IMR-90 (cell line): ENCODE data around the gene CFAP210. TPM values are rescaled to one million over a fixed set of nuclear protein-coding genes. Genes with fewer than 3 reads are reported as not detected.

Experiments used
- ATAC-seq: fragments of 200-7000 bp; cut with Tn5 transposase; 2 replicates; pipeline ENCODE4 v1.9.1; 2020; ENCODE audit warnings: low read depth, mild to moderate bottlenecking, moderate library complexity
- BruUV-seq: library from RNA; stranded (reverse); fragments of 400-500 nt; replicated peaks from 2 replicates; lab custom pipeline; 2021; lab: Mats Ljungman, UMichigan
- CTCF ChIA-PET: fragments of 300-600 bp; formaldehyde crosslinking; extraction: SDS; loops from one replicate; lab custom pipeline; 2021; ENCODE audit warnings: antibody characterized with exemption; lab: Yijun Ruan, JAX
- POLR2A ChIA-PET: fragments of 300-600 bp; sonication (Branson Sonifier 250); formaldehyde crosslinking; loops from one replicate; lab custom pipeline; 2022; ENCODE audit warnings: antibody characterized with exemption; ENCODE audit not compliant: unreplicated experiment; lab: Charles Lee
- DNase-seq: peaks from one replicate; pipeline ENCODE4 v3.0.0; 2013
- H2AFZ ChIP-seq: replicated peaks from 2 replicates; pipeline ENCODE3; 2013; ENCODE audit warnings: low read length, mild to moderate bottlenecking; ENCODE audit not compliant: poor library complexity
- H2AK5ac ChIP-seq: 2 replicates; pipeline ENCODE4 v1.6.1; 2013; ENCODE audit warnings: low read depth, low read length, inconsistent platforms
- H2AK9ac ChIP-seq: replicated peaks from 2 replicates; pipeline ENCODE3; 2013; ENCODE audit warnings: mild to moderate bottlenecking, low read depth, low read length, moderate library complexity; ENCODE audit not compliant: poor library complexity
- H2BK120ac ChIP-seq: 2 replicates; pipeline ENCODE4 v1.6.1; 2013; ENCODE audit warnings: low read depth, low read length, inconsistent platforms
- H2BK15ac ChIP-seq: 3 replicates; pipeline ENCODE4 v1.6.1; 2013; ENCODE audit warnings: low read depth, low read length, inconsistent platforms
- H2BK20ac ChIP-seq: 2 replicates; pipeline ENCODE4 v1.6.1; 2013; ENCODE audit warnings: low read depth, mild to moderate bottlenecking, inconsistent platforms, low read length, moderate library complexity
- H2BK5ac ChIP-seq: 2 replicates; pipeline ENCODE4 v1.6.1; 2013; ENCODE audit warnings: mild to moderate bottlenecking, low read depth, low read length, inconsistent platforms; ENCODE audit not compliant: poor library complexity, severe bottlenecking
- H3K14ac ChIP-seq: replicated peaks from 2 replicates; pipeline ENCODE4 v1.6.1; 2013; ENCODE audit warnings: low read depth, low read length, inconsistent platforms
- H3K18ac ChIP-seq: 2 replicates; pipeline ENCODE4 v1.6.1; 2013; ENCODE audit warnings: low read depth, low read length, control low read depth
- H3K23ac ChIP-seq: 2 replicates; pipeline ENCODE4 v1.6.1; 2013; ENCODE audit warnings: low read depth, low read length, inconsistent platforms
- H3K27ac ChIP-seq: 2 replicates; pipeline ENCODE4 v1.5.1; 2013; ENCODE audit warnings: mild to moderate bottlenecking, control low read depth, low read length; ENCODE audit not compliant: insufficient read depth
- H3K27me3 ChIP-seq: 2 replicates; pipeline ENCODE4 v1.6.1; 2013; ENCODE audit warnings: low read length; ENCODE audit not compliant: control insufficient read depth, insufficient read depth
- H3K36me3 ChIP-seq: 2 replicates; pipeline ENCODE4 v1.6.1; 2013; ENCODE audit warnings: low read length, mixed read lengths; ENCODE audit not compliant: control insufficient read depth, insufficient read depth
- H3K4ac ChIP-seq: 2 replicates; pipeline ENCODE4 v1.6.1; 2013; ENCODE audit warnings: low read depth, low read length, inconsistent platforms
- H3K4me1 ChIP-seq: 2 replicates; pipeline ENCODE4 v1.6.1; 2013; ENCODE audit warnings: low read length, mixed read lengths; ENCODE audit not compliant: control insufficient read depth, insufficient read depth
- H3K4me2 ChIP-seq: 2 replicates; pipeline ENCODE4 v1.6.1; 2013; ENCODE audit warnings: low read depth, mild to moderate bottlenecking, control low read depth, low read length, moderate library complexity
- H3K4me3 ChIP-seq: 2 replicates; pipeline ENCODE4 v1.5.1; 2013; ENCODE audit warnings: low read depth, mild to moderate bottlenecking, control low read depth, low read length, moderate library complexity; ENCODE audit not compliant: insufficient read depth
- H3K56ac ChIP-seq: 2 replicates; pipeline ENCODE4 v1.6.1; 2013; ENCODE audit warnings: low read length, inconsistent platforms; ENCODE audit not compliant: insufficient read depth; ENCODE audit errors: extremely low read depth
- H3K79me1 ChIP-seq, 2 experiments: 2 replicates each; pipeline ENCODE4 v1.6.1; 2013; ENCODE audit warnings: low read length in 2 of 2, inconsistent platforms in 1 of 2, low read depth in 1 of 2
- H3K9ac ChIP-seq: 2 replicates; pipeline ENCODE4 v1.6.1; 2013; ENCODE audit warnings: low read depth, low read length, control low read depth
- H3K9me1 ChIP-seq: 2 replicates; pipeline ENCODE4 v1.6.1; 2013; ENCODE audit warnings: low read length, inconsistent platforms; ENCODE audit not compliant: insufficient read depth
- H3K9me3 ChIP-seq: 2 replicates; pipeline ENCODE4 v1.6.1; 2013; ENCODE audit warnings: low read length; ENCODE audit not compliant: control insufficient read depth, insufficient read depth
- H4K20me1 ChIP-seq: 2 replicates; pipeline ENCODE4 v1.6.1; 2013; ENCODE audit warnings: low read length, inconsistent platforms; ENCODE audit not compliant: insufficient read depth
- H4K5ac ChIP-seq: 2 replicates; pipeline ENCODE4 v1.6.1; 2013; ENCODE audit warnings: mild to moderate bottlenecking, low read depth, low read length, control low read depth
- H4K8ac ChIP-seq, 2 experiments: 2 replicates each; pipeline ENCODE4 v1.6.1; 2013; ENCODE audit warnings: low read depth in 2 of 2, low read length in 2 of 2, control low read depth in 1 of 2, inconsistent platforms in 1 of 2
- H4K91ac ChIP-seq: 2 replicates; pipeline ENCODE4 v1.6.1; 2013; ENCODE audit warnings: low read depth, low read length, inconsistent platforms; ENCODE audit not compliant: insufficient read depth
- MAZ ChIP-seq: IDR thresholded peaks from 2 replicates; pipeline ENCODE4 v1.6.1; 2012; ENCODE audit warnings: low read depth, mild to moderate bottlenecking, low read length, improper control_type of control experiment, moderate library complexity, borderline replicate concordance
- WGBS, 2 experiments: methylation state at CpG; one replicate each; pipeline versions ENCODE4 v1.1.5 to v1.1.7; 2013; ENCODE audit warnings: missing lambda C conversion rate in 2 of 2; ENCODE audit not compliant: insufficient read length in 1 of 2; ENCODE audit errors: extremely low coverage in 2 of 2; 5-methylcytosine and 5-hydroxymethylcytosine counted together
- dilution Hi-C: fragments of 300-500 bp; cut with HindIII; formaldehyde crosslinking; loops from one replicate; pipeline ENCODE4 v1.14.3; 2018; ENCODE audit warnings: low sequenced_read_pairs; ENCODE audit not compliant: unreplicated experiment
- in situ Hi-C: fragments of 300-500 bp; cut with MboI; formaldehyde crosslinking; loops from 3 replicates; pipeline ENCODE4 v1.14.3; 2019; ENCODE audit warnings: low sequenced_read_pairs, inconsistent platforms, mixed read lengths
- intact Hi-C: fragments of 100-400 bp; cut with micrococcal nuclease; formaldehyde crosslinking; loops from 2 replicates; pipeline ENCODE4 v1.10.0; 2022
- polyA plus RNA-seq, 3 experiments: library from polyadenylated mRNA; depleted of rRNA; stranded (reverse); fragments of >200 nt; gene quantifications; 2 replicates each; pipeline ENCODE4 v1.2.3, GENCODE V29; 2012; ENCODE audit warnings: low replicate concordance in 1 of 3
- total RNA-seq: library from RNA; depleted of rRNA; stranded (reverse); fragments of >200 nt; gene quantifications from 2 replicates; pipeline ENCODE4 v1.2.3, GENCODE V29; 2012

Gene CFAP210
- total and polyA plus RNA-seq, 2 of the 4 experiments (the other 2 are of a cell fraction), result not detected

DNA sequence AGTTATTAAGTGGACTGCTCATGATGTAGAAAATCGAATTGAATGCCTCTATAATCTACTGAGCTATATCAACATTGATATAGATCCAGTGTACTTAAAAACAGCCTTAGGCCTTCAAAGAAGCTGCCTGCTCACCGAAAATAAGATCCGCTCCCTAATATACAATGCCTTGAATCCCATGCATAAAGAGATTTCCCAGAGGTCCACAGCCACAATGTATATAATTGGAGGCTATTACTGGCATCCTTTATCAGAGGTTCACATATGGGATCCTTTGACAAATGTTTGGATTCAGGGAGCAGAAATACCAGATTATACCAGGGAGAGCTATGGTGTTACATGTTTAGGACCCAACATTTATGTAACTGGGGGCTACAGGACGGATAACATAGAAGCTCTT is 41.4 kb upstream of the CFAP210 start:
- in situ Hi-C loops, result no loop called here
- no peak overlapping the region for H2BK120ac ChIP-seq
- DNase-seq (no peak), ATAC-seq (no peak)
- H3K4me3 ChIP-seq, result no peak overlapping the region
- H3K14ac ChIP-seq, result no peak overlapping the region
- H3K18ac ChIP-seq, result no peak overlapping the region
- H2AK9ac ChIP-seq, result no peak overlapping the region
- no peak overlapping the region for H3K4ac ChIP-seq
- no peak overlapping the region for H2BK5ac ChIP-seq
- H3K4me1 ChIP-seq, result no peaks in the 10 kb centered on the region
- no TSS peak for BruUV-seq
- POLR2A ChIA-PET, result no interaction called here
- H3K79me1 ChIP-seq, result peaks cover 0 to 4% of the 10 kb centered on the region in 2 experiments; a peak in 1 of 4 replicates
- dilution Hi-C loops, result no loop called here
- no peak overlapping the region for H3K4me2 ChIP-seq
- H3K27ac ChIP-seq, result no peak overlapping the region
- H3K56ac ChIP-seq, result no peak overlapping the region
- H2BK20ac ChIP-seq, result no peak overlapping the region
- no peak overlapping the region for H4K5ac ChIP-seq
- no peak overlapping the region for H2AK5ac ChIP-seq
- CTCF ChIA-PET, result no interaction called here
- H3K9ac ChIP-seq, result no peak overlapping the region
- TF ChIP-seq MAZ, result no peak
- H3K27me3 ChIP-seq, result peaks cover 5% of the 10 kb centered on the region
- intact Hi-C loops, result no loop called here
- H3K9me3 ChIP-seq, result no peaks in the 10 kb centered on the region
- WGBS, 2 experiments, result no CpG with 5 or more reads among the region's 4 CpGs
- no peaks in the 10 kb centered on the region for H4K20me1 ChIP-seq
- H3K9me1 ChIP-seq, result no peaks in the 10 kb centered on the region
- no peak overlapping the region for H4K8ac ChIP-seq
- no peak overlapping the region for H2BK15ac ChIP-seq
- H2AFZ ChIP-seq, result no peak overlapping the region
- H3K36me3 ChIP-seq, result 0 out of 2 replicates have a peak, but pooled peaks cover 2% of the 10 kb centered on the region
- H3K23ac ChIP-seq, result no peak overlapping the region
- H4K91ac ChIP-seq, result no peak overlapping the region
